Endothelial cell of umbilical vein (primary cell): ENCODE results near the gene TEX26. TPM values are rescaled to one million over a fixed set of nuclear protein-coding genes. Genes with fewer than 3 reads are reported as not detected.
"Not testable (repeated sequence)": the region's sequence is repeated elsewhere in the genome, so short reads cannot be mapped to it uniquely, and the experiment has no call there.

Source experiments
- BruUV-seq: library from RNA; stranded (reverse); fragments of 400-500 nt; replicated peaks from 2 replicates; lab custom pipeline; 2021; lab: Mats Ljungman, UMichigan
- CTCF ChIA-PET: fragments of 300-600, 350-600 bp; sonication (Branson Sonifier 250); formaldehyde crosslinking; loops from one replicate; lab custom pipeline; 2021; ENCODE audit warnings: antibody characterized with exemption, inconsistent platforms; lab: Charles Lee
- POLR2A ChIA-PET: fragments of 300-600, 350-600 bp; sonication (Branson Sonifier 250); formaldehyde crosslinking; loops from one replicate; lab custom pipeline; 2021; ENCODE audit warnings: antibody characterized with exemption, inconsistent platforms; lab: Charles Lee
- DNase-seq: peaks from one replicate; pipeline ENCODE4 v3.0.0-alpha.2; 2011; ENCODE audit warnings: low read depth, low spot score
- FAIRE-seq: peaks from 2 replicates; lab custom pipeline; 2011; peaks lifted over from hg19 to GRCh38; lab: Jason Lieb, UNC
- H2AFZ ChIP-seq: 2 replicates; pipeline ENCODE4 v1.6.0; 2012; ENCODE audit warnings: low read depth, low read length, control low read depth, inconsistent platforms
- H3K27ac ChIP-seq: 2 replicates; pipeline ENCODE4 v1.5.1; 2011; ENCODE audit warnings: low read depth, mild to moderate bottlenecking, control low read depth, low read length, moderate library complexity; ENCODE audit not compliant: insufficient read depth
- H3K27me3 ChIP-seq, 2 experiments: 2 replicates each; pipeline versions ENCODE4 v1.6.0 to v1.6.1; 2011; ENCODE audit warnings: low read length in 2 of 2, mixed read lengths in 1 of 2; ENCODE audit not compliant: control insufficient read depth in 2 of 2, insufficient read depth in 2 of 2
- H3K36me3 ChIP-seq, 2 experiments: 2 replicates in 1 of 2; 3 replicates in 1 of 2; pipeline ENCODE4 v1.5.1; 2011; ENCODE audit warnings: low read length in 2 of 2, mild to moderate bottlenecking in 1 of 2, moderate library complexity in 1 of 2; ENCODE audit not compliant: control insufficient read depth in 2 of 2, insufficient read depth in 2 of 2; ENCODE audit errors: extremely low read depth in 1 of 2
- H3K4me1 ChIP-seq: 3 replicates; pipeline ENCODE4 v1.5.1; 2011; ENCODE audit warnings: mild to moderate bottlenecking, low read length; ENCODE audit not compliant: control insufficient read depth, insufficient read depth; ENCODE audit errors: extremely low read depth
- H3K4me2 ChIP-seq: 2 replicates; pipeline ENCODE4 v1.6.1; 2011; ENCODE audit warnings: low read length, control low read depth, mixed read lengths; ENCODE audit not compliant: insufficient read depth
- H3K4me3 ChIP-seq, 3 experiments: fragments of 200-600 bp in 1 of 3; sonication (generic), shearing (Covaris generic) in 1 of 3; replicated peaks in 1 of 3; 2 replicates each; pipeline ENCODE4 v1.5.1; 2011 to 2016; ENCODE audit warnings: control low read depth in 3 of 3, low read length in 3 of 3, mild to moderate bottlenecking in 2 of 3, inconsistent platforms in 1 of 3, low read depth in 1 of 3, moderate library complexity in 1 of 3; ENCODE audit not compliant: insufficient read depth in 1 of 3
- H3K79me2 ChIP-seq: 2 replicates; pipeline ENCODE4 v1.6.0; 2012; ENCODE audit warnings: low read length, inconsistent platforms; ENCODE audit not compliant: control insufficient read depth, insufficient read depth
- H3K9ac ChIP-seq: replicated peaks from 2 replicates; pipeline ENCODE3; 2011; ENCODE audit warnings: low read length, control low read depth; ENCODE audit not compliant: insufficient read depth; ENCODE audit errors: extremely low read depth
- H3K9me1 ChIP-seq: replicated peaks from 3 replicates; pipeline ENCODE4 v1.6.0; 2011; ENCODE audit warnings: mild to moderate bottlenecking, low read length; ENCODE audit not compliant: control insufficient read depth, insufficient read depth; ENCODE audit errors: extremely low read depth
- H3K9me3 ChIP-seq: replicated peaks from 2 replicates; pipeline ENCODE4 v1.5.1; 2012; ENCODE audit warnings: low read length, inconsistent platforms; ENCODE audit not compliant: control insufficient read depth, insufficient read depth
- H4K20me1 ChIP-seq: replicated peaks from 2 replicates; pipeline ENCODE3; 2011; ENCODE audit warnings: mild to moderate bottlenecking, low read length; ENCODE audit not compliant: control insufficient read depth, insufficient read depth; ENCODE audit errors: extremely low read depth
- EZH2 ChIP-seq: IDR thresholded peaks from 2 replicates; pipeline ENCODE4 v1.6.1; 2012; ENCODE audit warnings: borderline replicate concordance, low read depth, mild to moderate bottlenecking, moderate library complexity, low read length, inconsistent platforms; ENCODE audit not compliant: severe bottlenecking
- FOS ChIP-seq: IDR thresholded peaks from 2 replicates; pipeline ENCODE4 v1.6.1; 2011; ENCODE audit warnings: mild to moderate bottlenecking, low read length, moderate library complexity, borderline replicate concordance; ENCODE audit not compliant: insufficient read depth
- GATA2 ChIP-seq: IDR thresholded peaks from 2 replicates; pipeline ENCODE4 v1.7.0; 2011; ENCODE audit warnings: low read depth, mild to moderate bottlenecking, moderate library complexity, mixed read lengths, low read length; ENCODE audit not compliant: insufficient read length, insufficient read depth
- JUN ChIP-seq: IDR thresholded peaks from 2 replicates; pipeline ENCODE4 v1.6.1; 2011; ENCODE audit warnings: borderline replicate concordance, low read depth; ENCODE audit not compliant: insufficient read length, insufficient read depth
- MYC ChIP-seq: IDR thresholded peaks from one replicate; pipeline ENCODE4 v1.6.1; 2011; ENCODE audit warnings: mild to moderate bottlenecking, low read depth, low read length
- POLR2A ChIP-seq: IDR thresholded peaks from 2 replicates; pipeline ENCODE4 v1.6.1; 2012; ENCODE audit warnings: low read depth, mild to moderate bottlenecking, control low read depth, low read length
- POLR2AphosphoS5 ChIP-seq: IDR thresholded peaks from 2 replicates; pipeline ENCODE4 v1.6.1; 2012; ENCODE audit warnings: low read depth, mild to moderate bottlenecking, control low read depth, low read length, moderate library complexity; ENCODE audit not compliant: insufficient read depth
- dilution Hi-C: fragments of 300-500 bp; cut with MboI; formaldehyde crosslinking; loops from one replicate; pipeline ENCODE4 v1.15.0; 2019; ENCODE audit warnings: low sequenced_read_pairs; ENCODE audit not compliant: extremely low pct_ligation_motif_present
- intact Hi-C: fragments of 100-400 bp; cut with micrococcal nuclease; formaldehyde crosslinking; loops from one replicate; pipeline ENCODE4 v1.10.0; 2022
- polyA plus RNA-seq, 4 experiments: library from polyadenylated mRNA; depleted of rRNA in 3 of 4; stranded (reverse) in 3 of 4; unstranded in 1 of 4; fragments of >200 nt; gene quantifications; 2 replicates each; pipeline versions ENCODE4 v1.2.1 to v1.2.3, GENCODE V29; 2011 to 2012; ENCODE audit warnings: missing spikeins in 1 of 4
- total RNA-seq: library from RNA; stranded (reverse); gene quantifications from 2 replicates; pipeline ENCODE4 v1.2.3, GENCODE V29; 2021
- TF ChIP-seq, protein P1 (sequence below), 2 donors: IDR thresholded peaks; 1 replicate in 1 of 2; 2 replicates in 1 of 2; pipeline ENCODE4 v1.5.1; 2011; ENCODE audit warnings: low read length in 2 of 2, mild to moderate bottlenecking in 2 of 2, moderate library complexity in 2 of 2, control low read depth in 1 of 2, inconsistent platforms in 1 of 2, low read depth in 1 of 2; ENCODE audit not compliant: insufficient read depth in 1 of 2; ENCODE audit errors: extremely low read depth in 1 of 2
- TF ChIP-seq, protein P2 (sequence below): IDR thresholded peaks from 2 replicates; pipeline ENCODE4 v1.6.1; 2011; ENCODE audit not compliant: insufficient read depth, insufficient read length

TEX26 gene
- total and polyA plus RNA-seq, 2 donors (not counting 3 experiments of a cell fraction or from before 2014, with no cell fraction given), result not detected

DNA sequence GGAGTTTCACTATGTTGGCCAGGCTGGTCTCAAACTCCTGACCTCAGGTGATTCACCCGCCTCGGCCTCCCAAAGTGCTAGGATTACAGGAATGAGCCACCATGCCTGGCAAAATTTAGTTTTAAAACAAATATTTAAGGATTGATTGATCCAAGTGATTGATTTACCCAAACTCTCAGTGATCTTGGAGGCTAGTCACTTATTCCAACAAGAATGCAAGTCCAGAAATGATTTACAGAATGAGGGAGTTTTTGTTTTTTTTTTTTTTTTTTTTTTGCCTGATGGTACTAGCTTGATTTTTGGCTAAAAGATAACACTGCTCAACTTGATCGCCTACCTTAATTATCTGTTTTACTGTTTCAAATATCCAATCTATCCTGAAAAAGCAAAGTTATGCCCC is 5.7 kb upstream of the TEX26 start:
- FAIRE-seq, result no peak
- TF ChIP-seq GATA2, result no peak
- TF ChIP-seq FOS, result no peak
- TF ChIP-seq POLR2AphosphoS5, result no peak
- TF ChIP-seq, protein P1, sequence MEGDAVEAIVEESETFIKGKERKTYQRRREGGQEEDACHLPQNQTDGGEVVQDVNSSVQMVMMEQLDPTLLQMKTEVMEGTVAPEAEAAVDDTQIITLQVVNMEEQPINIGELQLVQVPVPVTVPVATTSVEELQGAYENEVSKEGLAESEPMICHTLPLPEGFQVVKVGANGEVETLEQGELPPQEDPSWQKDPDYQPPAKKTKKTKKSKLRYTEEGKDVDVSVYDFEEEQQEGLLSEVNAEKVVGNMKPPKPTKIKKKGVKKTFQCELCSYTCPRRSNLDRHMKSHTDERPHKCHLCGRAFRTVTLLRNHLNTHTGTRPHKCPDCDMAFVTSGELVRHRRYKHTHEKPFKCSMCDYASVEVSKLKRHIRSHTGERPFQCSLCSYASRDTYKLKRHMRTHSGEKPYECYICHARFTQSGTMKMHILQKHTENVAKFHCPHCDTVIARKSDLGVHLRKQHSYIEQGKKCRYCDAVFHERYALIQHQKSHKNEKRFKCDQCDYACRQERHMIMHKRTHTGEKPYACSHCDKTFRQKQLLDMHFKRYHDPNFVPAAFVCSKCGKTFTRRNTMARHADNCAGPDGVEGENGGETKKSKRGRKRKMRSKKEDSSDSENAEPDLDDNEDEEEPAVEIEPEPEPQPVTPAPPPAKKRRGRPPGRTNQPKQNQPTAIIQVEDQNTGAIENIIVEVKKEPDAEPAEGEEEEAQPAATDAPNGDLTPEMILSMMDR (IDR thresholded peaks at IDR 0.05; ENCODE audit: extremely low read depth in 1 of 2, insufficient read depth in 1 of 2, low read depth in 1 of 2, low read length in 2 of 2), result no peak
- TF ChIP-seq JUN, result no peak
- TF ChIP-seq, protein P2, sequence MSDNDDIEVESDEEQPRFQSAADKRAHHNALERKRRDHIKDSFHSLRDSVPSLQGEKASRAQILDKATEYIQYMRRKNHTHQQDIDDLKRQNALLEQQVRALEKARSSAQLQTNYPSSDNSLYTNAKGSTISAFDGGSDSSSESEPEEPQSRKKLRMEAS, result no peak
- no peak for TF ChIP-seq POLR2A
- TF ChIP-seq MYC, result no peak
- no peak for TF ChIP-seq EZH2
- dilution Hi-C loops, result no loop called here

DNA sequence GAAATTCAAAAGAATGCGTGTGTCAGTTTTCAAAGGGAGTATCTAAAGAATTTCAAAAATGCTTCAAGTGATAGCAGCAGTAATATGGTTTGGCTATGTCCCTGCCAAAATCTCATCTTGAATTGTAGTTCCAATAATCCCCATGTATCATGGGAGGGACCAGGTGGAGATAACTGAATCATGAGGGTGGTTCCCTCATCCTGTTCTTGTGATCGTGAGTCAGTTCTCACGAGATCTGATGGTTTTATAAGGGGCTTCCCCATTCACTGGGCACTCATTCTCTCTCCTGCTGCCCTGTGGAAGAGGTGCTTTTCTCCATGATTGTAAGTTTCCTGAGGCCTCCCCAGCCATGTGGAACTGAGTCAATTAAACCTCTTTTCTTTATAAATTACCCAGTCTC is 5.3 kb upstream of the TEX26 start:
- H3K9me1 ChIP-seq, H3K9me3 ChIP-seq, H3K4me3 ChIP-seq, FAIRE-seq, BruUV-seq, H3K27ac ChIP-seq, H3K4me1 ChIP-seq, H3K79me2 ChIP-seq, H3K9ac ChIP-seq, DNase-seq, H4K20me1 ChIP-seq, POLR2A ChIA-PET, H3K4me2 ChIP-seq, H2AFZ ChIP-seq, dilution Hi-C loops: not testable (repeated sequence)
- H3K27me3 ChIP-seq, result peaks cover 9 to 10% of the 10 kb centered on the region in 2 experiments
- intact Hi-C loops, result loop anchor here (2.0 kb wide), 1 partner anchor 14 kb away; no protein-coding TSS in a partner anchor
- CTCF ChIA-PET, result interaction anchor here (0.9 kb wide), 1 partner anchor 18 kb away, joined by 3 read pairs; no protein-coding TSS in a partner anchor
- peaks cover 2 to 12% of the 10 kb centered on the region in 2 experiments for H3K36me3 ChIP-seq

More for the DNA sequence above, 5.7 kb upstream of the TEX26 start:
- Histone ChIP-seq H3K4me3 (no peak overlapping the region), H3K9ac (no peak overlapping the region), H3K27me3 (peaks cover 6% of the 10 kb centered on the region in 2 experiments), H2AFZ (no peak overlapping the region), H3K9me1 (no peaks in the 10 kb centered on the region), H3K79me2 (no peaks in the 10 kb centered on the region), H3K36me3 (peaks cover 2 to 12% of the 10 kb centered on the region in 2 experiments), H3K4me2 (no peak overlapping the region), H3K27ac (no peak overlapping the region), H4K20me1 (no peaks in the 10 kb centered on the region), H3K9me3 (no peaks in the 10 kb centered on the region), H3K4me1 (no peaks in the 10 kb centered on the region)
- no peak for DNase-seq
- POLR2A ChIA-PET, result no interaction called here
- CTCF ChIA-PET, result interaction anchor here (0.9 kb wide), 1 partner anchor 18 kb away, joined by 3 read pairs; no protein-coding TSS in a partner anchor
- BruUV-seq, result no TSS peak
- intact Hi-C loops, result loop anchor here (2.0 kb wide), 1 partner anchor 14 kb away; no protein-coding TSS in a partner anchor
